ENCODE data around the gene HEMK1. TPM values are rescaled to one million over a fixed set of nuclear protein-coding genes. Genes with fewer than 3 reads are reported as not detected.
A peak's percentile ranks its signal among the peaks of the same experiment; 100 is the strongest.

Gene HEMK1
- total RNA-seq, 2 experiments from 2014 or later, result 49.6 to 50.1 TPM

GRCh38 chr3:50570508-50571279 lies 1.4 kb downstream of the HEMK1 start:
- DNase-seq, result no peak
- Mint-ChIP-seq H3K4me1 (peaks cover 78% of the 10 kb centered on the region), H3K27me3 (no peaks in the 10 kb centered on the region), H3K4me3 (peak overlapping the region; percentile 98), H3K9me3 (no peaks in the 10 kb centered on the region), H3K36me3 (ENCODE audit: low read depth) (peaks cover 26% of the 10 kb centered on the region), H3K27ac (peak overlapping the region; percentile 97)
- POLR2A ChIA-PET, result interaction anchor here (1.2 to 37.3 kb wide), 14 partner anchors 8 to 821 kb away, joined by 3 to 4963 read pairs (median 18); partner anchors contain the start of genes CISH, CYB561D2, MANF and MAPKAPK3
- CTCF ChIA-PET, result interaction anchor here (0.9 to 18.5 kb wide), 7 partner anchors 20 to 231 kb away, joined by 3 to 854 read pairs (median 12); partner anchors contain the start of genes CISH and MAPKAPK3

- ChIA-PET POLR2A (interaction anchor here (0.6 to 37.3 kb wide), 10 partner anchors 7 to 813 kb away, joined by 3 to 4963 read pairs (median 25); partner anchors contain the start of genes CISH, CYB561D2, MANF and MAPKAPK3), CTCF (interaction anchor here (0.9 to 18.5 kb wide), 5 partner anchors 19 to 81 kb away, joined by 3 to 854 read pairs (median 23); partner anchors contain the start of genes CISH and MAPKAPK3)
- peak overlapping the region; percentile 98 for H3K4me3 Mint-ChIP-seq
- no peaks in the 10 kb centered on the region for H3K9me3 Mint-ChIP-seq
- peaks cover 80% of the 10 kb centered on the region for H3K4me1 Mint-ChIP-seq
- H3K27ac Mint-ChIP-seq, result peak overlapping the region; percentile 97
- H3K27me3 Mint-ChIP-seq, result no peaks in the 10 kb centered on the region
- H3K36me3 Mint-ChIP-seq (ENCODE audit: low read depth), result peaks cover 31% of the 10 kb centered on the region
- DNase-seq, result no peak
Measured at GRCh38 chr3:50571486-50571885, 2.2 kb downstream of the HEMK1 start.

- CTCF ChIA-PET, result interaction anchor here (0.8 to 18.5 kb wide), 12 partner anchors 9 to 813 kb away, joined by 3 to 854 read pairs (median 5); partner anchors contain the start of genes CISH, MANF, MAPKAPK3 and RASSF1
- peak overlapping the region; percentile 98 for H3K4me3 Mint-ChIP-seq
- peak; percentile 89 for DNase-seq
- H3K27ac Mint-ChIP-seq, result peak overlapping the region; percentile 97
- POLR2A ChIA-PET, result interaction anchor here (0.7 to 37.3 kb wide), 12 partner anchors 10 to 817 kb away, joined by 3 to 4963 read pairs (median 14); partner anchors contain the start of genes CISH, MANF, MAPKAPK3 and RASSF1
- peaks cover 35% of the 10 kb centered on the region for H3K36me3 Mint-ChIP-seq (ENCODE audit: low read depth)
- peaks cover 75% of the 10 kb centered on the region for H3K4me1 Mint-ChIP-seq
- H3K9me3 Mint-ChIP-seq, result no peaks in the 10 kb centered on the region
- H3K27me3 Mint-ChIP-seq, result no peaks in the 10 kb centered on the region
Measured at GRCh38 chr3:50572158-50572557, 2.8 kb downstream of the HEMK1 start.

GRCh38 chr3:50572801-50573371 lies 3.6 kb downstream of the HEMK1 start:
- H3K36me3 Mint-ChIP-seq (ENCODE audit: low read depth), result peaks cover 42% of the 10 kb centered on the region

GRCh38 chr3:50573566-50574443 lies 4.5 kb downstream of the HEMK1 start:
- CTCF ChIA-PET, result interaction anchor here (1.1 to 18.5 kb wide), 6 partner anchors 16 to 816 kb away, joined by 3 to 854 read pairs (median 10); partner anchors contain the start of genes CISH, MANF and MAPKAPK3
- Mint-ChIP-seq H3K27ac (peak overlapping the region; percentile 97), H3K4me1 (peaks cover 69% of the 10 kb centered on the region), H3K36me3 (ENCODE audit: low read depth) (peaks cover 48% of the 10 kb centered on the region), H3K4me3 (peak overlapping the region; percentile 98), H3K9me3 (no peaks in the 10 kb centered on the region), H3K27me3 (no peaks in the 10 kb centered on the region)
- DNase-seq, result peak; percentile 95
- POLR2A ChIA-PET, result interaction anchor here (0.5 to 37.3 kb wide), 13 partner anchors 10 to 1096 kb away, joined by 3 to 4963 read pairs (median 6); partner anchors contain the start of genes CISH, MANF, MAPKAPK3 and RASSF1

More at GRCh38 chr3:50572801-50573371, 3.6 kb downstream of the HEMK1 start:
- peak; percentile 69 for DNase-seq
- ChIA-PET CTCF (interaction anchor here (0.6 to 18.5 kb wide), 14 partner anchors 8 to 817 kb away, joined by 3 to 854 read pairs (median 4); partner anchors contain the start of genes CISH, MANF, MAPKAPK3 and RASSF1), POLR2A (interaction anchor here (0.5 to 37.3 kb wide), 14 partner anchors 9 to 1097 kb away, joined by 3 to 4963 read pairs (median 6); partner anchors contain the start of genes CISH, MANF, MAPKAPK3 and RASSF1)
- peak overlapping the region; percentile 97 for H3K27ac Mint-ChIP-seq
- no peaks in the 10 kb centered on the region for H3K27me3 Mint-ChIP-seq
- no peaks in the 10 kb centered on the region for H3K9me3 Mint-ChIP-seq
- peak overlapping the region; percentile 98 for H3K4me3 Mint-ChIP-seq
- peaks cover 75% of the 10 kb centered on the region for H3K4me1 Mint-ChIP-seq

- H3K4me1 Mint-ChIP-seq, result peaks cover 71% of the 10 kb centered on the region
- ChIA-PET POLR2A (interaction anchor here (1.3 to 37.3 kb wide), 6 partner anchors 9 to 810 kb away, joined by 4 to 4963 read pairs (median 96); partner anchors contain the start of genes CISH, MANF, MAPKAPK3 and RASSF1), CTCF (interaction anchor here (0.6 to 18.5 kb wide), 5 partner anchors 9 to 58 kb away, joined by 3 to 854 read pairs (median 6); partner anchors contain the start of genes CISH and MAPKAPK3)
- H3K36me3 Mint-ChIP-seq (ENCODE audit: low read depth), result peaks cover 53% of the 10 kb centered on the region
- peak overlapping the region; percentile 98 for H3K4me3 Mint-ChIP-seq
- H3K27ac Mint-ChIP-seq, result peak overlapping the region; percentile 97
- no peaks in the 10 kb centered on the region for H3K9me3 Mint-ChIP-seq
- peak; percentile 72 for DNase-seq
- no peaks in the 10 kb centered on the region for H3K27me3 Mint-ChIP-seq
Measured at GRCh38 chr3:50574444-50574831, 5.1 kb downstream of the HEMK1 start.

- CTCF ChIA-PET, result interaction anchor here (1.7 to 18.5 kb wide), 3 partner anchors 8 to 35 kb away, joined by 4 to 854 read pairs (median 331); partner anchors contain the start of genes CISH and MAPKAPK3
- DNase-seq, result no peak
- H3K27ac Mint-ChIP-seq, result peak overlapping the region; percentile 97
- no peaks in the 10 kb centered on the region for H3K9me3 Mint-ChIP-seq
- H3K4me3 Mint-ChIP-seq, result peak overlapping the region; percentile 98
- POLR2A ChIA-PET, result interaction anchor here (1.3 to 37.3 kb wide), 4 partner anchors 8 to 237 kb away, joined by 7 to 4963 read pairs (median 510); partner anchors contain the start of genes CISH, MAPKAPK3 and RASSF1
- H3K4me1 Mint-ChIP-seq, result peaks cover 70% of the 10 kb centered on the region
- H3K27me3 Mint-ChIP-seq, result no peaks in the 10 kb centered on the region
- H3K36me3 Mint-ChIP-seq (ENCODE audit: low read depth), result peaks cover 56% of the 10 kb centered on the region
Measured at GRCh38 chr3:50575372-50575771, 6.0 kb downstream of the HEMK1 start.

- Mint-ChIP-seq H3K27ac (no peak overlapping the region), H3K36me3 (ENCODE audit: low read depth) (peaks cover 65% of the 10 kb centered on the region), H3K4me3 (no peak overlapping the region), H3K9me3 (no peaks in the 10 kb centered on the region), H3K4me1 (peaks cover 65% of the 10 kb centered on the region), H3K27me3 (no peaks in the 10 kb centered on the region)
- ChIA-PET POLR2A (interaction anchor here (1.0 to 37.3 kb wide), 4 partner anchors 7 to 228 kb away, joined by 3 to 4963 read pairs (median 446); partner anchors contain the start of genes CISH, HEMK1 and MAPKAPK3), CTCF (interaction anchor here (11.8 to 18.5 kb wide), 2 partner anchors 13 to 33 kb away, joined by 331 to 854 read pairs; partner anchors contain the start of genes CISH and MAPKAPK3)
- no peak for DNase-seq
Measured at GRCh38 chr3:50577348-50577747, 8.0 kb downstream of the HEMK1 start.

GRCh38 chr3:50580683-50581458 lies 11.5 kb downstream of the HEMK1 start:
- ChIA-PET POLR2A (interaction anchor here (1.3 to 37.3 kb wide), 4 partner anchors 9 to 245 kb away, joined by 4 to 4963 read pairs (median 450); partner anchors contain the start of genes CISH, HEMK1 and MAPKAPK3), CTCF (interaction anchor here (1.1 to 18.5 kb wide), 4 partner anchors 8 to 29 kb away, joined by 3 to 854 read pairs (median 4); partner anchors contain the start of genes CISH and MAPKAPK3)
- Mint-ChIP-seq H3K27ac (peak overlapping the region; percentile 65), H3K4me3 (no peak overlapping the region), H3K36me3 (ENCODE audit: low read depth) (peaks cover 75% of the 10 kb centered on the region), H3K9me3 (no peaks in the 10 kb centered on the region), H3K27me3 (no peaks in the 10 kb centered on the region), H3K4me1 (peaks cover 42% of the 10 kb centered on the region)
- DNase-seq, result no peak

GRCh38 chr3:50581459-50581842 lies 12.1 kb downstream of the HEMK1 start:
- no peak for DNase-seq
- Mint-ChIP-seq H3K9me3 (no peaks in the 10 kb centered on the region), H3K4me3 (no peak overlapping the region), H3K4me1 (peaks cover 38% of the 10 kb centered on the region), H3K36me3 (ENCODE audit: low read depth) (peaks cover 70% of the 10 kb centered on the region), H3K27me3 (no peaks in the 10 kb centered on the region), H3K27ac (peak overlapping the region; percentile 65)
- POLR2A ChIA-PET, result interaction anchor here (1.3 to 37.3 kb wide), 4 partner anchors 9 to 245 kb away, joined by 4 to 4963 read pairs (median 450); partner anchors contain the start of genes CISH, HEMK1 and MAPKAPK3
- CTCF ChIA-PET, result interaction anchor here (1.1 to 18.5 kb wide), 4 partner anchors 9 to 29 kb away, joined by 3 to 854 read pairs (median 4); partner anchors contain the start of genes CISH and MAPKAPK3
